Measurements from ENCODE around the gene KCNK1. TPM values are rescaled to one million over a fixed set of nuclear protein-coding genes. Genes with fewer than 3 reads are reported as not detected.

Gene KCNK1
- total RNA-seq, 4 donors from 2014 or later, result 1.2 to 25.7 (median 21.7) TPM

DNA sequence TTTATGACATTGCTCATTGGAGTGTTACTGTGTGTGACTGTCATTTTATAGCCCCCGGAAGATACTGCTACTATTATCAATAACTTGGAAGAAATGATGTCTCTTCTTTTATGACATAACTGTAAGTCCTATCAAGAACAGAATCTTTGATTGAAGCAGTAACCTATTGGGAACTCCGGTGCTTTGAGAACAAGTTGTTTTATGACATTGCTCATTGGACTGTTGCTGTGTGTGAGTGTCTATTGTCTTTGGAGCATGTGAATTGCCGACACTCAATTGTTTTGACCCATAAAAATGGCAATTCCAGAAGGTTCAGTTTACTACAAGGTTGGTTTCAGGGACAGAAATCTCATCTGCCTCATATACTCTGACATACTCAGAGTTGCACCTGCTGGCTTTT, 8.0 kb downstream of the KCNK1 start:
- in situ Hi-C loops (cut with MboI; ENCODE audit: low pct_ligation_motif_present in 1 of 4, low pct_unique_long_range_greater_than_20kb in 1 of 4, low sequenced_read_pairs in 3 of 4), result no loop called here
- no peak for DNase-seq
- TF ChIP-seq EP300 (IDR thresholded peaks at IDR 0.05; ENCODE audit: low read depth) (no peak), POLR2AphosphoS5 (IDR thresholded peaks at IDR 0.05) (peak in 1 of 3 donors; percentile 44)
- Histone ChIP-seq H3K27ac (peak overlapping the region; percentile 26 to 62 (median 52)), H3K4me1 (peaks cover 3 to 60% (median 28%) of the 10 kb centered on the region in 4 donors), H3K27me3 (no peaks in the 10 kb centered on the region), H3K36me3 (no peaks in the 10 kb centered on the region), H3K4me3 (no peak overlapping the region), H3K9me3 (no peaks in the 10 kb centered on the region)
- intact Hi-C loops (cut with DNase I; ENCODE audit: low total_unique reads), result no loop called here
- 48 to 73% methylated on average over 3 of the region's 3 CpGs for WGBS, 2 donors (ENCODE audit: low coverage in 1 of 2)

GRCh38 chr1:233624289-233624688, 10.4 kb downstream of the KCNK1 start:
- H3K9me3 ChIP-seq, result no peaks in the 10 kb centered on the region
- H3K27me3 ChIP-seq, result no peaks in the 10 kb centered on the region
- peak overlapping the region; percentile 58 to 68 (median 64) for H3K27ac ChIP-seq
- TF ChIP-seq POLR2AphosphoS5 (IDR thresholded peaks at IDR 0.05) (no peak), EP300 (IDR thresholded peaks at IDR 0.05; ENCODE audit: low read depth) (no peak), POLR2A (IDR thresholded peaks at IDR 0.05) (no peak)
- TF ChIP-seq, protein P1, sequence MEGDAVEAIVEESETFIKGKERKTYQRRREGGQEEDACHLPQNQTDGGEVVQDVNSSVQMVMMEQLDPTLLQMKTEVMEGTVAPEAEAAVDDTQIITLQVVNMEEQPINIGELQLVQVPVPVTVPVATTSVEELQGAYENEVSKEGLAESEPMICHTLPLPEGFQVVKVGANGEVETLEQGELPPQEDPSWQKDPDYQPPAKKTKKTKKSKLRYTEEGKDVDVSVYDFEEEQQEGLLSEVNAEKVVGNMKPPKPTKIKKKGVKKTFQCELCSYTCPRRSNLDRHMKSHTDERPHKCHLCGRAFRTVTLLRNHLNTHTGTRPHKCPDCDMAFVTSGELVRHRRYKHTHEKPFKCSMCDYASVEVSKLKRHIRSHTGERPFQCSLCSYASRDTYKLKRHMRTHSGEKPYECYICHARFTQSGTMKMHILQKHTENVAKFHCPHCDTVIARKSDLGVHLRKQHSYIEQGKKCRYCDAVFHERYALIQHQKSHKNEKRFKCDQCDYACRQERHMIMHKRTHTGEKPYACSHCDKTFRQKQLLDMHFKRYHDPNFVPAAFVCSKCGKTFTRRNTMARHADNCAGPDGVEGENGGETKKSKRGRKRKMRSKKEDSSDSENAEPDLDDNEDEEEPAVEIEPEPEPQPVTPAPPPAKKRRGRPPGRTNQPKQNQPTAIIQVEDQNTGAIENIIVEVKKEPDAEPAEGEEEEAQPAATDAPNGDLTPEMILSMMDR (IDR thresholded peaks at IDR 0.05), result no peak
- 96 to 100% methylated on average over 1 to 3 of the region's 3 CpGs for WGBS, 2 donors (ENCODE audit: low coverage in 1 of 2)
- H3K36me3 ChIP-seq, result no peaks in the 10 kb centered on the region
- DNase-seq, result no peak
- in situ Hi-C loops (cut with MboI; ENCODE audit: low pct_ligation_motif_present in 1 of 4, low pct_unique_long_range_greater_than_20kb in 1 of 4, low sequenced_read_pairs in 3 of 4), result no loop called here
- H3K4me3 ChIP-seq, result no peak overlapping the region
- intact Hi-C loops (cut with DNase I; ENCODE audit: low total_unique reads), result no loop called here
- peaks cover 3 to 60% (median 28%) of the 10 kb centered on the region in 4 donors for H3K4me1 ChIP-seq

DNA sequence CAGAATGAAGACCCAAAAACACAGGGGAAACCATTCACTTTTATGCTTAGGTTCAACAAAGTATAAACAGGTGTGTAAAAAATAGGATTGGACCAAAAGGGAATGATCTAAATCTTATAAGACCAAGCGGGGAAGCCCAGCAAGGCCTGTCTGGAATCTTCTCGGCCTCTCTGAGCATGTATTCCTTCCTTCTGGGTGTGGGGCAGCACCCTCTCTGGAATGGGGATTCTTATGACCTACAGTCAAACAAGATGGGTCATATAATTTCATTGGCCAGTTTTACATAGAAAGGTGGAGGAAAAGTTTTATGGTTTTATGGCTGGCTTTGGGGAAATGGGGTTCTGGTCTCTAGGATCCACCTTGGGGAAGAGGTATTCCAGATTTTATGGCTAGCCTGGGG, 11.2 kb downstream of the KCNK1 start:
- intact Hi-C loops (cut with DNase I; ENCODE audit: low total_unique reads), result no loop called here
- no peak overlapping the region for H3K4me3 ChIP-seq
- 69 to 71% methylated on average over 1 to 2 of the region's 2 CpGs for WGBS, 2 donors (ENCODE audit: low coverage in 1 of 2)
- H3K9me3 ChIP-seq, result no peaks in the 10 kb centered on the region
- in situ Hi-C loops (cut with MboI; ENCODE audit: low pct_ligation_motif_present in 1 of 4, low pct_unique_long_range_greater_than_20kb in 1 of 4, low sequenced_read_pairs in 3 of 4), result no loop called here
- TF ChIP-seq POLR2AphosphoS5 (IDR thresholded peaks at IDR 0.05) (no peak), EP300 (IDR thresholded peaks at IDR 0.05; ENCODE audit: low read depth) (no peak), POLR2A (IDR thresholded peaks at IDR 0.05) (no peak)
- TF ChIP-seq, protein P1 (IDR thresholded peaks at IDR 0.05), result no peak
- H3K4me1 ChIP-seq, result peaks cover 3 to 60% (median 28%) of the 10 kb centered on the region in 4 donors
- peak; percentile 61 for DNase-seq
- H3K27me3 ChIP-seq, result no peaks in the 10 kb centered on the region
- H3K27ac ChIP-seq, result peak overlapping the region; percentile 58 to 68 (median 64)
- H3K36me3 ChIP-seq, result no peaks in the 10 kb centered on the region

- WGBS, 2 donors (ENCODE audit: low coverage in 1 of 2), result 51 to 58% methylated on average over 3 to 4 of the region's 4 CpGs
- Histone ChIP-seq H3K4me3 (no peak overlapping the region), H3K36me3 (no peaks in the 10 kb centered on the region), H3K27me3 (no peaks in the 10 kb centered on the region), H3K9me3 (no peaks in the 10 kb centered on the region), H3K27ac (peak overlapping the region; percentile 58 to 68 (median 64)), H3K4me1 (peaks cover 3 to 55% (median 26%) of the 10 kb centered on the region in 4 donors)
- DNase-seq, result peak; percentile 47
- in situ Hi-C loops (cut with MboI; ENCODE audit: low pct_ligation_motif_present in 1 of 4, low pct_unique_long_range_greater_than_20kb in 1 of 4, low sequenced_read_pairs in 3 of 4), result no loop called here
- TF ChIP-seq POLR2A (IDR thresholded peaks at IDR 0.05), result no peak
- peak in 1 of 3 donors; percentile 21 for TF ChIP-seq POLR2AphosphoS5 (IDR thresholded peaks at IDR 0.05)
- intact Hi-C loops (cut with DNase I; ENCODE audit: low total_unique reads), result no loop called here
These were observed 11.6 kb downstream of the KCNK1 start for GRCh38 chr1:233625510-233625981.

GRCh38 chr1:233627376-233627775, 13.5 kb downstream of the KCNK1 start:
- 83 to 86% methylated on average over 4 to 11 of the region's 11 CpGs for WGBS, 2 donors (ENCODE audit: low coverage in 1 of 2)
- Histone ChIP-seq H3K9me3 (no peaks in the 10 kb centered on the region), H3K27me3 (no peaks in the 10 kb centered on the region), H3K4me1 (peaks cover 3 to 40% (median 20%) of the 10 kb centered on the region in 4 donors), H3K27ac (no peak overlapping the region), H3K4me3 (no peak overlapping the region), H3K36me3 (no peaks in the 10 kb centered on the region)
- in situ Hi-C loops (cut with MboI; ENCODE audit: low pct_ligation_motif_present in 1 of 4, low pct_unique_long_range_greater_than_20kb in 1 of 4, low sequenced_read_pairs in 3 of 4) (no loop called here), intact Hi-C loops (cut with DNase I; ENCODE audit: low total_unique reads) (no loop called here)
- no peak for TF ChIP-seq POLR2A (IDR thresholded peaks at IDR 0.05)
- DNase-seq, result no peak
